ENCODE measurements around the gene ZFAND3. TPM values are rescaled to one million over a fixed set of nuclear protein-coding genes. Genes with fewer than 3 reads are reported as not detected.

The ZFAND3 gene
- total and polyA plus RNA-seq, 2 experiments from 2014 or later = 16.9 to 28.2 TPM

GRCh38 chr6:37922563-37922962, 103.0 kb downstream of the ZFAND3 start (continued):
- TF ChIP-seq CTCF (conservative IDR thresholded peaks at IDR 0.05; ENCODE audit: low read depth in 2 of 2) (no peak), JUNB (IDR thresholded peaks at IDR 0.05; ENCODE audit: unreplicated experiment) (no peak), CREB1 (CRISPR knock-in tag; IDR thresholded peaks at IDR 0.05; ENCODE audit: low read depth) (no peak), ETS1 (IDR thresholded peaks at IDR 0.05) (no peak), ZNF114 (CRISPR knock-in tag; IDR thresholded peaks at IDR 0.05) (no peak), REST (IDR thresholded peaks at IDR 0.05; ENCODE audit: unreplicated experiment) (no peak), STAT1 (IDR thresholded peaks at IDR 0.05; ENCODE audit: unreplicated experiment) (no peak), EZH2phosphoT487 (IDR thresholded peaks at IDR 0.05; ENCODE audit: unreplicated experiment) (no peak)

- Mint-ChIP-seq H3K4me3 (no peak overlapping the region), H3K27me3 (ENCODE audit: insufficient read depth, low read depth, poor library complexity) (no peaks in the 10 kb centered on the region), H3K36me3 (ENCODE audit: low read depth) (no peaks in the 10 kb centered on the region), H3K27ac (no peak overlapping the region), H3K9me3 (no peaks in the 10 kb centered on the region), H3K4me1 (peaks cover 42% of the 10 kb centered on the region)
- DNase-seq (ENCODE audit: low spot score) = no peak
- no peak overlapping the region for H3K4me2 ChIP-seq
- H3K27ac ChIP-seq (ENCODE audit: low read depth) = no peak overlapping the region
- no peak overlapping the region for H2AFZ ChIP-seq
- no peaks in the 10 kb centered on the region for H3K9me2 ChIP-seq (ENCODE audit: insufficient read depth)
- no peaks in the 10 kb centered on the region for H3K27me3 ChIP-seq (ENCODE audit: insufficient read depth)
- peaks cover 6% of the 10 kb centered on the region; the same call in 1 of the 2 replicates for H4K20me1 ChIP-seq (replicated peaks; ENCODE audit: insufficient read depth)
- no peaks in the 10 kb centered on the region for H3F3A ChIP-seq (replicated peaks; ENCODE audit: low read depth)
- no peak for ATAC-seq
- H3K4me3 ChIP-seq = no peak overlapping the region
- H3K36me3 ChIP-seq (ENCODE audit: insufficient read depth) = no peaks in the 10 kb centered on the region
- H3K4me1 ChIP-seq (ENCODE audit: insufficient read depth) = peaks cover 47% of the 10 kb centered on the region
- TF ChIP-seq ZNF462 (CRISPR knock-in tag; IDR thresholded peaks at IDR 0.05) (no peak), ZNF114 (CRISPR knock-in tag; IDR thresholded peaks at IDR 0.05) (no peak), EZH2phosphoT487 (IDR thresholded peaks at IDR 0.05; ENCODE audit: unreplicated experiment) (no peak), EZH2 (IDR thresholded peaks at IDR 0.05; ENCODE audit: low read depth, unreplicated experiment) (no peak), JUNB (IDR thresholded peaks at IDR 0.05; ENCODE audit: unreplicated experiment) (no peak), ETS1 (IDR thresholded peaks at IDR 0.05) (no peak), POLR2AphosphoS5 (IDR thresholded peaks at IDR 0.05; ENCODE audit: low read depth) (no peak), STAT1 (IDR thresholded peaks at IDR 0.05; ENCODE audit: unreplicated experiment) (no peak)
- peaks cover 75% of the 10 kb centered on the region for H3K79me2 ChIP-seq (replicated peaks; ENCODE audit: insufficient read depth)
Observed at GRCh38 chr6:37923514-37923913, 104.0 kb downstream of the ZFAND3 start.

Measured in GM23338 (cell line).